ENCODE measurements around the gene KCNIP4.

KCNIP4 gene

DNA sequence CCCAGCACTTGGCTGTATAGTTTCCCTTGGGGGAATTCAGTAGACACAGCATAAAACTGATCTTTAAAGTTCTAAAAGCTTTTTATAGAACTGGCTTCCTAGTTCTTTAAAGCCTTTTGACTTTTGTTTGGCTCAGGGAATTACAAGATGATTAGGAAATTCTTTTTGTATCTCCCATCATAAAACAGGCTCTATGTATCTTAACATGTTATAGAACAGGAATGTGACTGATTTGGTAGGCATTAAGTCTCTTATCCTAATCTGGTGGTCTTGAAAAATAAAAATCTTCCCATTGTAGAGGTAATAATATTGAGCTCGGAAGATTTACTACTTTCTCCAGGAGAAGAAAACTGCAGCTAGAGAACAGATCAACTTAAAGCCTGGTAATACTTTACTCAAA is 262.7 kb downstream of the KCNIP4 start:
- no peak for DNase-seq (ENCODE audit: low read depth)

DNA sequence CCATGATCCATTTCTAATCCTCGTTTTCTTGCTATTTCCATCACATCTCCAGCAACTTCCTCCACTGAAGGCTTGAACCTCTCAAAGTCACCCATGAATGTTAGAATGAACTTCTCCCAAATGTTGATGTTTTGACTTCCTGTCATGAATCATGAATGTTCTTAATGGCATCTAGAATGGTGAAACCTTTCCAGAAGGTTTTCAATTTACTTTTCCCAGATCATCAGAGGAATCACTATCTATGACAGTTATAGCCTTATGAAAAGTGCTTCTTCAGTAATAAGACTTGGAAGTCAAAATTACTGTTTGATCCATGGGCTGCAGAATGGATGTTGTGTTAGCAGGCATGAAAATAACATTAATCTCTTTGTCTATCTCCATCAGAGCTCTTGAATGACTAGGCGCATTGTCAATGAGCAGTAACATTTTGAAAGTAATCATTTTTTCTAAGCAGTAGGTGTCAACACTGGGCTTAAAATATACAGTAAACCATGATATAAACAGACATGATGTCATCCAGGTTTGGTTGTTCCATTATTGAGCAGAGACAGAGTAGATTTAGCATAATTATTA is 268.2 kb downstream of the KCNIP4 start:
- no peak for DNase-seq (ENCODE audit: low read depth)

DNA sequence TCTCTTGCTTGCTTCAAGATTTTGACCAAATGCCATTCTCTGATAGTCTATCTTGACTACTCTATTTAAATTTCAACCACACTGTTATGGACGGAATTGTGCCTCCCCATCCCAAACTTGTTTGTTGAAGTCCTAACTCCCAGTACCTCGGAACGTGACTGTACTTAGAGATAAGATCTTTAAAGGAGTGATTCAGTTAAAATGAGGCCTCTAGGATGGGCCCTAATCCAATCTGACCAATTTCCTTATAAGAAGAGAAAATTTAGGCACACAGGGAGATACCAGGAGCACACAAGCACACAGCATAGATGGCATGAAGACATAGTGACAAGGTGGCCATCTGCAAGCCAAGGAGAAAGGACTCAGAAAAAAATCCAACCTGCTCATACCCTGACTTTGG is 269.9 kb downstream of the KCNIP4 start:
- DNase-seq (ENCODE audit: low read depth), result no peak

DNA sequence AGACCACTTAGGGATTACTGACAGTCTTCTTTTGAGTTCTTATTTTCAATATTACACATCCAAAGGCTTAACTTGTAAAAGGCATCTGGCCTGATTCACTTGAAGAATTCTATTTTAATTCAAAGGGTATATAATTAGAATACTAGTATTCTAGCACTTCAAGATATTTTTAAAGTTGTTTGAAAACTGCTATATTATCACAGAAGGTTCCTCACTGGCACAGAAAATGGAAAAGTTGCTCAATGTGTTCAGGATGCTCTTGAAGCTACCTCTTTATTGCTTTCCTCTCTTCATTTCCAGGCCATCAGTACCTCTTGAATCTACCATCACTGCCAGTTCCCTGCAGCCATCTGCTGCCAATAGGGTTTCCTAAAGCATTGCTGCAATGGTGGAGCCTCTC is 271.4 kb downstream of the KCNIP4 start:
- DNase-seq (ENCODE audit: low read depth), result no peak

DNA sequence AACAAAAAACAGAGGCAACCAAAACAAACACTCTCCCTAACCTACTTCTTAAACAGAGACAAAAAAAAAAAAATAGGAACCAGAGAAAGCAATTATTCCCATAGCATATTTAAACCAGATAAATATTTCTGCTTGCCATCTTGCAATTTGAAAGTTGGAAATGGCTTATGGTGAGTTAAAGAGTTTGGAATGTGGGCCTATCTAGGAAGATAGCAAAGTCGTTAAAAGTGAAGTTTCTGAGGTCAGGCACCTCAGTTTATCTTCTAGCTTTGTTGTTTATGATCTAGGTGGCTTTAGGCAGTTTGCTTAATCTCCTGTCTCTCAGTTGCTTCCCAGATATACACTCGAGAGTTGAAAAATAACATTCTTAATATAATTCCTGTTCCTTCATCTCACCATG is 284.2 kb downstream of the KCNIP4 start:
- DNase-seq (ENCODE audit: low read depth), result no peak

GRCh38 chr4:21656832-21657231 is 291.7 kb downstream of the KCNIP4 start:
- DNase-seq (ENCODE audit: low read depth), result no peak

DNA sequence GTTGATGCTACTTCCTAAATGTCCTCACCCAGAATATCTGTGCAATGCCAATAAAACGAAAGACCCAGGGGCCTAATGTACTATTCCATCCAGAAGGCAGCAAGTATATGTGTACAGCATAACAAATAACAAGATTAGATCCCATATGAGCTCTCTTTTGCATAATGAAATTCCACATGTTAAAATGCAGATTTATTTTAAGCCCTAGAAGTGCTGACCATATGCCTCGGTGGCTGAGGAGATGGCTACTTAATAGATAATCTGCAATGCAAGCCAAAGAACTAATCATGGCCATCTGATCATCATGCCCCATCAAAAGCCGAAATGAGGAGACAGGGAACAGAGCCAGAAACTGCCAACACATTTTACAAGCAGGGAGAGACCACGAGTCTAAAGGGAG is 293.5 kb downstream of the KCNIP4 start:
- DNase-seq (ENCODE audit: low read depth), result no peak

- DNase-seq (ENCODE audit: low read depth), result no peak
Measured at GRCh38 chr4:21652508-21653231, 295.9 kb downstream of the KCNIP4 start.

DNA sequence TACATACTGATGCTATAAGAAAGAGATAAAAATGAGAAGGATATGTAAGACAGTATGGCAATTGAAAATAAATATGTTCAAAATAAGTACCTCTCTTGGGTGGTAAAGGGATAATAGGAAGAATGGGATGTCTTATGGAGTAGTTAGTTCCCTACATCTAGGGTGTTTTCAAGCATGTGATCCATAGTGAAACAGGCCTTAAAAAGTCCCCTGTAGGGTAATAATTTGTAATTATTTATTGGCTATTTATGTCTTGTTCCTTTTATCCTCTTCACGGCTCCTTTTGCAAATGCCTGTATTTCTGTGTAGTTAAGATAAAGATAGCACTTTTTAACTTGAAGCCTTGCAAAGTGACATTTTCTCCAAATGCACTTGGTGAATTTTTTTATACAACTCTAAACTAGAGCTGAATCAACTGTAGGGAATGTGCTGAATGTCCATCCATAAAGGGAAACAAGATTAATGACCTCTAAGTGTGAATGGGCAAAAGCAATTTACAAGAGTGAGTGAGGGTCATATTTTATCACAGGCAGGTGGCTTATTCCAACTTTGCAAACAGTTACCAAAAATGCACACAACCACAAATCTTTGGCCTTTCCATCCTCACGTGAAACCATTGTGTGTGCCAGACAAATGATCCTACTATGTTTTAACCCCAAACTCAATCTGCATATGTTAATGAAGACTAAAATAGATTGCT is 299.0 kb downstream of the KCNIP4 start:
- DNase-seq (ENCODE audit: low read depth), result no peak

DNA sequence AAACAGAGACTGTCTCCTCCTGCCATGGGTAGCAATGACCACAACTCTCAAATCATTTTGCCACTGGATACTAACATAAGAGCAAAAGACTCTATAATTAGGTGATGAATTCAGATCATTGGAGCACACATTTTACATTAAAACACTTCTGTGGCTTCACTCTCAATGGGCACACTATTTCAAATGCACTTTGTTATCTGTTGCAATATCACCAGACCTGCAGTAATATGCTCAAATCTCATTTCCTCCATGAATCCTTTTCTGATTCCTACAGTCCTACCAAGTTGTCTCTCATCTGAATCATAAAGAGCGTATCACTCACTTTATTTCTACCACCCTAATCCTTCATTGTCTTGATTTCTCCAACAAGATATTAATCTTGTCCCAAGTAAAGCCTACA is 302.8 kb downstream of the KCNIP4 start:
- DNase-seq (ENCODE audit: low read depth), result no peak

GRCh38 chr4:21641696-21642095 is 306.9 kb downstream of the KCNIP4 start:
- DNase-seq (ENCODE audit: low read depth), result no peak

- no peak for DNase-seq (ENCODE audit: low read depth)
Measured at GRCh38 chr4:21638171-21638725, 310.3 kb downstream of the KCNIP4 start.

GRCh38 chr4:21628916-21629610 is 319.5 kb downstream of the KCNIP4 start:
- DNase-seq (ENCODE audit: low read depth), result no peak

GRCh38 chr4:21628116-21628670 is 320.4 kb downstream of the KCNIP4 start:
- no peak for DNase-seq (ENCODE audit: low read depth)

DNA sequence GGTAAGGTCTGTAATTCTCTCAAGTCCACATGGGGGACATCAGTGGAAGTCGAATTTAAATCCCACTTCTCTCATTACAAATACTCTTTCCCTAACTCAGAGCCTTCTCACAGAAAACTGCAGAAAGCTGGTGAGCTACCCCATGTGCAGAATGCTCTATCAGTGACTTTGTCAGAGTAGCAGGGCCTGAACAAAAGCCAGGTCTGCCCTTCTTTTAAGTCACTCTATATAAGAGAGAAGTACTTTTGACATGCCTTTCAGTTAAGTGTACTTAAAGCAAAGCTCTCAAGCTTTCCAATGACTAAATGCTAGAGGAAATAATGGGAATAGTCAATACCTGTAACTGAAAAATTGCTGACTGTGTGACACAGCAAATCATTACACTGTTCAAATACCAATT is 323.1 kb downstream of the KCNIP4 start:
- no peak for DNase-seq (ENCODE audit: low read depth)

DNA sequence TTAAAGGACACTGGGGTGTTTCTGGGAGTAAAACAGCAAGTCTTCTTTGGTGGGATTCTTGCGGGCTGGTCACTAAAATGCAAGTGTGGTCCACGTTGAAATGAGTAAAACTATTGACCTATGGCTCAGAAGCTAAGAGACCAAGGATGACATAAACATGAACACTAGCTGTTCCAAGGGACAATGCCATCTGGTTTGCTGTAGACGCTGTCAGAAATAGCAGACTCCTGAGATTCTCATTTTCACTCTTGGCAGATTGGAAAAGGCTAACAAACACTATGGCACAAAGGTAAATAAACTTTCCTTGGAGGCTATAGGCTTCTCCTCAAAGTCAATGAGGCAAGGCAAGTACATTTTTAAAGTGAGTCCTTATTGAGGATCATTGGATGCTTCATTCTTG is 343.6 kb downstream of the KCNIP4 start:
- no peak for DNase-seq (ENCODE audit: low read depth)

DNA sequence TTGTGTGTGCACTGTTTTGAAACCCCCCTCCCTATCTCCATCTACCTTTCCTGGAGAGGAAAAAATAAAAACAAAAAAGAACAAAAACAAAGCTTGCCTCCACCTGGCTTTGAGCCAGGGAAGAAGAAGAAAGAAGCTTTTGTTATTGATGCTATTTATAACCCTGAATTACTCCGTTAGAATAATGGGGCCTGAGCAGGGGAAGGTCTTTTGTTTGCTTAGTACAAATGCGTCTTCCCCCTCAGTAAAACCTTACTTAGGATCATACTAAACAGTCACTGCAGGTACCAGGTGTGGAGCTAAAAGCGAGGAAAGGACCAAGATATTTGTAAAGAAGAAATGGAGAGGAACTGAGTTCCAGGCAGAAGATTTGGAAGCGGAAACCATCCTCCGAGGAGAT is 352.1 kb downstream of the KCNIP4 start:
- no peak for DNase-seq (ENCODE audit: low read depth)

- no peak for DNase-seq (ENCODE audit: low read depth)
Measured at GRCh38 chr4:21593671-21594001, 354.9 kb downstream of the KCNIP4 start.

DNA sequence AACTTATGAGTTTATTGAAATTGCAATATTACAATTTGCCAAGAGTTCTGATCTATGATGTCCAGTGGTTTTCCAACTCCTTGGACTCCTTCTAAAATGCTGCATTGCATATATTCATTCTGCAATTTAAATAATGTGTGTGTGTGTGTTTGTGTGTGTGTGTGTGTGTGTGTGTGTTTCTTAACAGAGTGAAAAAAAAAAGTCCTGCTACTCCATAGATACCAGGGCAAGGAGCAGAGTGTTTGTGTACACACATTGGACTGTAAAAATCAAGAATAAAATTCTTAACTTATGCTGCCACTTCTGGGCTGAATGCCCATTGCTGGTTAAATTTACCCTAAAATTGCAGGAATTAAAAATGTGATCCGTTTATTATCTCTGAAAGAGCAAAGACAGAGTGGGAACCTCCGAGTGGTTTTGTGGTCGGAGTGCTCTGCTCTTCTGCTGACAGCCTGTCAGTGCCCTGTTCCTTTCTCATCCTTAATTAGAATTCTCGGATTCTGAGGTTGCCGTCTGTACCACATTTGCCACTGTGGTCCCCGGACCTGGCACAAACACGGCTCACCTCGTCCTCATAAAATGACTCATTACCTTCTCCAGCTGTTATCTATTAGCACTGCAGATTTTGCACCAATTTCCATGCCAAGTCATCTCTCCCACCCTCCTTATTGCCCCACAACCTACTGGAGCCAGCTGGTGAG is 355.5 kb downstream of the KCNIP4 start:
- no peak for DNase-seq (ENCODE audit: low read depth)

- no peak for DNase-seq (ENCODE audit: low read depth)
Measured at GRCh38 chr4:21577056-21577455, 371.5 kb downstream of the KCNIP4 start.

DNA sequence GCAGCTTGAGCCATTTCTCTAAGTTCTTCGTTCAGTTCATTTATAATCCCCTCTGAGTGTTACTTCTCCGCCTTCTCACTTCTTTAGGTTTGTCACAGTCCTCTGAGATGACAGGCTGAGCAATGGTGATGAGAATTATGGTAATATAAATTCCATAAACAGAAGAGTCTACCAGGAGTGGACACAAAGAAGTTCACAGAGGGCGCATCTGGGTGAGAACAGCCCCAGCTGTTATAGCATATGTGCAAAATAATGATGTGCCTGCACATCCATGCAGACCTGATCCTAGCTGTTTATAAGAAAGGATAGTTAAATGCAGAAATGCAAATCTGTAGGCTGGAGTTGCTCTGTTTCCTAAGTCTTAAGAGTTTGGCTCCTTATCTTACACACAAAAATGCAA is 377.5 kb downstream of the KCNIP4 start:
- no peak for DNase-seq (ENCODE audit: low read depth)

- no peak for DNase-seq (ENCODE audit: low read depth)
Measured at GRCh38 chr4:21569638-21570037, 378.9 kb downstream of the KCNIP4 start.

Data from stimulated activated CD8-positive, alpha-beta memory T cell treated with anti-CD3 and anti-CD28 coated beads, Interleukin-4, amount 100 ng/mL, for 24 hours (primary cell).